Type B pancreatic cell (in vitro differentiated cells): Measurements from ENCODE around the gene GATB. TPM values are rescaled to one million over a fixed set of nuclear protein-coding genes. Genes with fewer than 3 reads are reported as not detected.

Experiments used
- DNase-seq: peaks from one replicate; pipeline ENCODE4 v3.0.0; 2021; ENCODE audit warnings: mixed read lengths; ENCODE audit not compliant: unreplicated experiment; ENCODE audit errors: extremely low spot score
- H3K27ac Mint-ChIP-seq: 2 replicates; pipeline ENCODE4 v1.8.0; 2021; ENCODE audit warnings: mild to moderate bottlenecking, mixed read lengths
- H3K27me3 Mint-ChIP-seq: 2 replicates; pipeline ENCODE4 v1.8.0; 2021; ENCODE audit warnings: mixed read lengths
- H3K36me3 Mint-ChIP-seq: 2 replicates; pipeline ENCODE4 v1.8.0; 2021; ENCODE audit warnings: mixed read lengths
- H3K4me1 Mint-ChIP-seq: one replicate; pipeline ENCODE4 v1.8.0; 2021; ENCODE audit warnings: mixed read lengths; ENCODE audit not compliant: unreplicated experiment
- H3K4me3 Mint-ChIP-seq: 2 replicates; pipeline ENCODE4 v1.8.0; 2021; ENCODE audit warnings: mild to moderate bottlenecking, mixed read lengths
- H3K9me3 Mint-ChIP-seq: 2 replicates; pipeline ENCODE4 v1.8.0; 2021; ENCODE audit warnings: mixed read lengths
- total RNA-seq: library from RNA; stranded (reverse); gene quantifications from 2 replicates; pipeline ENCODE4 v1.2.1, GENCODE V29; 2021; ENCODE audit warnings: low replicate concordance
- TF ChIP-seq, protein P1 (sequence below): fragments of 200-600 bp; sonication (generic); conservative IDR thresholded peaks from 2 replicates; pipeline ENCODE4 v1.5.0; 2021; ENCODE audit warnings: antibody characterized with exemption, mild to moderate bottlenecking

The GATB gene
- total RNA-seq, 1 donor from 2014 or later: 22.9 TPM

DNA sequence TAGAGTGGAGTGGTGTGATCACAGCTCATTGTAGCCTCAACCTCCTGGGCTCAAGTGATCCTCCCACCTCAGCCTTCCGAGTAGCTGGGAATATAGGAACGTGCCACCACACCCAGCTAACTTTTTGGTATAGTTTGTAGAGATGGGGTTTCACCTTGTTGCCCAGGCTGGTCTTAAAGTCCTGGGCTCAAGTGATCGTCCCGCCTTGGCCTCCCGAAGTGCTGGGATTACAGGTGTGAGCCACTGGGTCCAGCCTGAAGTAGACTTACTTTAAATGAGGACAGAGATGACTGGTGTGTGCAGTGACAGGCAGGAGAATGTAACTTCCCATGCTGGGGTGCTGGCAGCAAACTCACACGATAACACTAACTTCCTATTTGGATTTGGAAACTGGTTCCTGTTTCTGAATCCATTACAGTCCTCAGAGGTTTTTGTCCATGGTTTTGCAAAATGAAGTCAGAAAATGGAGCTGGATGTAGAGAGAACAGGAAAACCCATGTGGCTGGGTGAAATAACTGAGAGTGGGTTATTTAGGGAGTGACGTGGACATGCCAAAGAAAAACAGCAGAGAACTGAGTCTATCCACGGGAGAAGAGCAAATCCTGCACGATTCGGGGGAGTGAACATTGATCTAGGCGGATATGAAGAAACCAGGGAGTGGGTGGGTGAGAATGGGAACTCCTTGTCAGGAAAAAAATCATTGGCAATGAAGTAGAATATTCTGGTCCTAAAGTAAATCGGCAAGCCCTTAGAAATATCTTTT is 95.6 kb downstream of the GATB start:
- H3K4me1 Mint-ChIP-seq: peaks cover 9% of the 10 kb centered on the region
- DNase-seq: no peak
- H3K27me3 Mint-ChIP-seq: no peaks in the 10 kb centered on the region
- H3K27ac Mint-ChIP-seq: no peak overlapping the region
- TF ChIP-seq, protein P1, sequence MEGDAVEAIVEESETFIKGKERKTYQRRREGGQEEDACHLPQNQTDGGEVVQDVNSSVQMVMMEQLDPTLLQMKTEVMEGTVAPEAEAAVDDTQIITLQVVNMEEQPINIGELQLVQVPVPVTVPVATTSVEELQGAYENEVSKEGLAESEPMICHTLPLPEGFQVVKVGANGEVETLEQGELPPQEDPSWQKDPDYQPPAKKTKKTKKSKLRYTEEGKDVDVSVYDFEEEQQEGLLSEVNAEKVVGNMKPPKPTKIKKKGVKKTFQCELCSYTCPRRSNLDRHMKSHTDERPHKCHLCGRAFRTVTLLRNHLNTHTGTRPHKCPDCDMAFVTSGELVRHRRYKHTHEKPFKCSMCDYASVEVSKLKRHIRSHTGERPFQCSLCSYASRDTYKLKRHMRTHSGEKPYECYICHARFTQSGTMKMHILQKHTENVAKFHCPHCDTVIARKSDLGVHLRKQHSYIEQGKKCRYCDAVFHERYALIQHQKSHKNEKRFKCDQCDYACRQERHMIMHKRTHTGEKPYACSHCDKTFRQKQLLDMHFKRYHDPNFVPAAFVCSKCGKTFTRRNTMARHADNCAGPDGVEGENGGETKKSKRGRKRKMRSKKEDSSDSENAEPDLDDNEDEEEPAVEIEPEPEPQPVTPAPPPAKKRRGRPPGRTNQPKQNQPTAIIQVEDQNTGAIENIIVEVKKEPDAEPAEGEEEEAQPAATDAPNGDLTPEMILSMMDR: no peak
- peaks cover 5% of the 10 kb centered on the region for H3K36me3 Mint-ChIP-seq
- no peaks in the 10 kb centered on the region for H3K9me3 Mint-ChIP-seq
- no peak overlapping the region for H3K4me3 Mint-ChIP-seq

DNA sequence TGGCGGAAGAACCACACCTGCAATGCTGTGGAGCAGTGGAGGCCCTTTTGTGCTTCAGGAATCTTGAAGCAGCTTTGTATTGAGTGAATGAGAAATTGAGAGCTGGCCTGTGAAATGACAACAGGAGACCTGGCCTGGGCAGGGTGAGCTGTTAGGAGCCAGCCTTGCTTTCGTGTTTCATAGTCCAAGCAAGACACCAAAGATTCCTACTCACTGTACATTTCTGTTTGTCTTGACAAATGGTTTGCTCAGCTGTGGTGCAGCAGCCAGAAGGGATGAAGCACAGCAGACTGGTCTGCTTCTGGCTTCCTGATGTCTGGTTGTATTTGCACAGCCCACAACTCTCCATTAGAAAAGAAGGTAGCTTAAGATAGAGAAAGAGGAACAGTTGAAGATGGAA is 96.5 kb downstream of the GATB start:
- H3K27me3 Mint-ChIP-seq: no peaks in the 10 kb centered on the region
- H3K4me3 Mint-ChIP-seq: no peak overlapping the region
- DNase-seq: no peak
- TF ChIP-seq, protein P1: no peak
- H3K27ac Mint-ChIP-seq: no peak overlapping the region
- no peaks in the 10 kb centered on the region for H3K9me3 Mint-ChIP-seq
- peaks cover 5% of the 10 kb centered on the region for H3K36me3 Mint-ChIP-seq
- H3K4me1 Mint-ChIP-seq: peaks cover 15% of the 10 kb centered on the region

DNA sequence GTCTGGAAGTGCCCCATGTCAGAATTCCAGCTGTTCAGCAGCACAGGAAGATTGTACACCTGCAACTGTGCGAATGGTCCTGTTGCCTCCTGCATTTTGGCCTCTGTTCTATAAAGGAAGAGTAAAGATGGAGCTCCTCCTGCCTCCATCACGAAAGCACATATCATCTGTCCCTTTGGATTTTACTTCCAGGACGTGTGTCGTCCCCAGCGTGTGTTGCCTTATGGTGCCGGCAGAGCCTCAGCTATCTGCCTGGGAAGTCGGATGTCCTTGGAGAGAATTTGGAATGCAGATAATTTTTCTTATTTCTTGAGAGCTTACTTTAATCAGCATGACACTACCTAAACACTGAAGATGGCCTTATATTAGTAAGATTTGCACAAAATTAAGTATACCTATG is 97.7 kb downstream of the GATB start:
- H3K4me1 Mint-ChIP-seq: peaks cover 18% of the 10 kb centered on the region
- H3K36me3 Mint-ChIP-seq: peaks cover 5% of the 10 kb centered on the region
- H3K9me3 Mint-ChIP-seq: no peaks in the 10 kb centered on the region
- H3K27me3 Mint-ChIP-seq: no peaks in the 10 kb centered on the region
- H3K27ac Mint-ChIP-seq: no peak overlapping the region
- TF ChIP-seq, protein P1: no peak
- H3K4me3 Mint-ChIP-seq: no peak overlapping the region
- DNase-seq: no peak

DNA sequence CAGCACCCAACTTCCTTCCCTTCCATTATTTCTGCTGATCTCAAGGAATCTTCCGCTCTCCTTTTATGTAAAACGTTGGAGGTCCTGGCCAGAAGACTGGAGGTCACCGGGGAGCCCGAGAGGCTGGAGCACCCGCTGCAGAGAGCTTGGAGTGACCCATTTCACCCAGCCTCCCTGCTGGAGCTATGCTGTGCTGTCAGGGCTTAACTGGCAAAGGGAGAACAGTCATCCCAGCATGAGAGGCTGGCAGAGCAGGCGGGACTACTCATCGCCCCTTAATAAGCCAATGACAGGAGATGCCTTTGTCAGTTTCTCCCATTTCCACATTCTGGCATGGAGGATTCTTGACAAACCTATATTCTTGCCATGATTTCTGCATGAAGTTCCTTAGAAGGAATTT is 98.9 kb downstream of the GATB start:
- H3K27ac Mint-ChIP-seq: no peak overlapping the region

DNA sequence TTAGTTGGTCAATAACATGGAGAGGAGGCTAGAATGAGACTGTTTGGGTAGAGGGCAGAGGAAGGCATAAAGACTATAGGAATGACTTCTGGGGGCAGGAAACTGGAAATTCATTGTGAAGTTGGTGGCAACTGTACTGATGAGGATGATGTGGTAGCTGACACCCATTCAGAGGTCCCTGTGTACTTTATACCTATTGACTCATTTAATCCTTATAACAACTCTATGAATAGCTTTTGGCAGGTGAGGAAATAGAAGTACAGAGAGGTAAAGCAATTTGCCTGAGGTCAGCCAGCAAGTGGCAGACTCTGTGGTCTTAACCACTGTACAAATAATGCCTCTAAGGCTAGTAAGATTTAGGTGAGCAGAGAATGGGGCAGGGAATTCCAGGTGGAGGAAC is 100.1 kb downstream of the GATB start:
- H3K36me3 Mint-ChIP-seq: peaks cover 5% of the 10 kb centered on the region
- H3K4me3 Mint-ChIP-seq: no peak overlapping the region
- H3K9me3 Mint-ChIP-seq: no peaks in the 10 kb centered on the region
- H3K27ac Mint-ChIP-seq: no peak overlapping the region
- H3K27me3 Mint-ChIP-seq: no peaks in the 10 kb centered on the region
- H3K4me1 Mint-ChIP-seq: peaks cover 18% of the 10 kb centered on the region
- TF ChIP-seq, protein P1: no peak
- no peak for DNase-seq

More for the DNA sequence above, 98.9 kb downstream of the GATB start:
- DNase-seq: no peak
- TF ChIP-seq, protein P1: no peak
- H3K36me3 Mint-ChIP-seq: peaks cover 5% of the 10 kb centered on the region
- H3K9me3 Mint-ChIP-seq: no peaks in the 10 kb centered on the region
- no peaks in the 10 kb centered on the region for H3K27me3 Mint-ChIP-seq
- no peak overlapping the region for H3K4me3 Mint-ChIP-seq
- H3K4me1 Mint-ChIP-seq: peaks cover 13% of the 10 kb centered on the region
